Airway epithelial cell (primary cell): ENCODE data around the gene PANK1. TPM values are rescaled to one million over a fixed set of nuclear protein-coding genes. Genes with fewer than 3 reads are reported as not detected.

Experiments
- total RNA-seq: library from RNA; depleted of rRNA; stranded (reverse); fragments of >200 nt; gene quantifications from 2 replicates; pipeline ENCODE4 v1.2.3, GENCODE V29; 2015

Gene PANK1
- total RNA-seq = 4.8 and 5.9 TPM in 2 replicates

DNA sequence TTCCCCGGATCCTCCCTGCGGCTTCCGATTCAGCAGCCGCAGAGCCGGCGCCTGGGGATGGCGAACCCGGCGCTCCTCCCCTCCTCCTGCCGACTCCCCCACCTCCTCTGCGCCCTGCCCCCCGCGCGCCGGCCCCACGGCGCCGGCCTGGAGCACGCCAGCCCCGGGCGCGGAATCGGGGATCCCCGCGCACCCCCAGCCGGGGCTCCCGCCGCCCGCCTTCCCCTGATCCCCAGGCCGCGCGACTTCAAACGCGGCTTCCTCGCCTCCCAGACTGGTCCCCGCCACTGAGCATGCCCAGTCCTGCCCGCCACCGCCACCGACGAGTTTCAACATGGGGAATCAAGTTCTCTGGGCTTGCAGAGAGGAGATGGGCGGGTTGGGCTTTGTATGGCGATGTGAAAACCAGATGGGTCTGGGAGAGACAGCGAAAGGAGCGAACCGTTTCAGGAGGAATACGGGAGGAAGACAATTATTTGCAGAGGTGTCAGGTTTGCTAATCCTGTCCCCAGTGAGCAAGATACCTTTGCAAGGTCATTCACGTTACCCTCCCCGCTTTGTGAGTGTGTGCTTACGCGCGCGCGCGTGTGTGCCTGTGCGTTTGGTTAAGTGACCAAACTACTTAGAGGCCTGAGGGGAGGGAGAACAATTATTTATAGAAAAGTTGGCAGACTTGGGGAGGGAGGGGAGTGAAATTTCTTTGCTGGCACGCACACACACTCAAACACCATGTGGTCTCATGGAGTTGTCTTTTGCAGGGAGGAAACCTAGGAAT, at the start of gene PANK1:
PANK1 (minus strand) TSS at position 276 of the 775 bp plus-strand sequence. CDS start 351 bp downstream, outside the sequence.

DNA sequence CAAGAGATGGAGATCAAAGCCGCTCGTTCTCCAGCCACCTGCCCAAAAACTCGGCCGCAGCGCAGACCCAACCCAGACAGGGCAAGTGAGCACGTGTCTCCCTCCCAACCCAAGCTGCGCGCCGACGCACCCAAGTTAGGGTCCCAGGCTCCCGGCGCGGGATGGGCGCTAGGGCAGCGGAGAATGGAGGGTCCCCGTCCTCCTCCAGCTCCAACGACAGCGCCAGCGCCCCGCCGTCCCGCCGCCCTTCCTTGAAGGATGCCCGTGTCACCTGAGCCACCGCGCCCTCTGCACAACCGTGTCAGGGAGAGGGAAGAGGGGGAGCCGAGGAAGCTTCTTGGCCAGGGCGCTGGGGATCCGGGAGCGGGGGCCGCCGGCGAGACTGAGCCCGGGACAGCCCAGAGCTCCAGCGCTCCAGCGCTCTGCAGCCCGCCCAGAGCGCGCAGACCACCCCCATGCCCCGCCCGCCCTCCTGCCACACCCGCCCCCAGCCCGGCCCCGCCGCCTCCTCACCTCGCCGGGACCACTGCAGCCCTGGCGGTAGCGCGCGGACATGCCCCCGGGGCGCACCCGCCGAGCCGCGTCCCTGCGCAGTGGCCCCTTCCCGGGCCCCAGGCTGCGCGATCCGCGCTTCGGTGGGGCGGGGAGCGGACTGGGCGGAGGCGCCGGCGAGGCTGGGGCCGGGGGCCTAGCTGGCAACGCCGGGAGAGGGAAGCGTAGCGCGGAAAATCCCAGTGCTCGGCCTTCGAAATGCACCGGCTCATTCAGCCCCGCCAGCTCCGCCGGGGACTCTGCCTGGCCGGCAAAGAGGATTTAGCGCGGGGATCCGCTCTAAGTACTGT, 109.7 kb downstream of the PANK1 start, which contains the start of gene SLC16A12:
SLC16A12 (minus strand) TSS at position 424 of the 842 bp plus-strand sequence. CDS start 73,016 bp downstream, outside the sequence.

Other genes starting within 250 kb of the PANK1 start
- gene IFIT5, start 230.7 kb downstream of the PANK1 start, total RNA-seq = 3.7 and 3.9 TPM in 2 replicates
- gene SLC16A12, start 109.6 kb downstream of the PANK1 start, total RNA-seq = 0.07 TPM in 1 of 2 replicates, not detected in the other
- 11.3 and 16.0 TPM in 2 replicates for gene KIF20B, start 56.3 kb upstream of the PANK1 start, total RNA-seq